Astrocyte (in vitro differentiated cells and primary cell): ENCODE results near the gene NACC1. TPM values are rescaled to one million over a fixed set of nuclear protein-coding genes. Genes with fewer than 3 reads are reported as not detected.
A peak's percentile ranks its signal among the peaks of the same experiment; 100 is the strongest.

Experiments
- DNase-seq: peaks from one replicate; pipeline ENCODE4 v3.0.0-alpha.2; 2010; ENCODE audit warnings: low read depth
- FAIRE-seq: peaks from 2 replicates; lab custom pipeline; 2011; peaks lifted over from hg19 to GRCh38; lab: Jason Lieb, UNC
- H2AFZ ChIP-seq: 2 replicates; pipeline ENCODE4 v1.6.0; 2012; ENCODE audit warnings: low read depth, low read length, inconsistent platforms
- H3K27ac ChIP-seq: 2 replicates; pipeline ENCODE4 v1.5.1; 2011; ENCODE audit warnings: low read depth, low read length, inconsistent platforms
- H3K27me3 ChIP-seq: 2 replicates; pipeline ENCODE4 v1.6.0; 2011; ENCODE audit warnings: low read length, inconsistent platforms; ENCODE audit not compliant: insufficient read depth
- H3K36me3 ChIP-seq: 2 replicates; pipeline ENCODE4 v1.5.1; 2011; ENCODE audit warnings: low read length, inconsistent platforms; ENCODE audit not compliant: insufficient read depth
- H3K4me1 ChIP-seq: 2 replicates; pipeline ENCODE4 v1.5.1; 2011; ENCODE audit warnings: low read length, inconsistent platforms; ENCODE audit not compliant: insufficient read depth
- H3K4me2 ChIP-seq: 2 replicates; pipeline ENCODE4 v1.6.0; 2012; ENCODE audit warnings: low read length, inconsistent platforms
- H3K4me3 ChIP-seq: 2 replicates; pipeline ENCODE4 v1.5.1; 2011; ENCODE audit warnings: low read depth, mild to moderate bottlenecking, low read length, inconsistent platforms; ENCODE audit not compliant: insufficient read depth
- H3K79me2 ChIP-seq: 2 replicates; pipeline ENCODE4 v1.6.0; 2012; ENCODE audit warnings: mild to moderate bottlenecking, low read length, inconsistent platforms; ENCODE audit not compliant: insufficient read depth
- H3K9ac ChIP-seq: 2 replicates; pipeline ENCODE4 v1.6.0; 2012; ENCODE audit warnings: mild to moderate bottlenecking, low read length, inconsistent platforms
- H3K9me3 ChIP-seq: 2 replicates; pipeline ENCODE4 v1.5.1; 2012; ENCODE audit warnings: low read depth, mild to moderate bottlenecking, low read length, inconsistent platforms; ENCODE audit not compliant: insufficient read depth
- H4K20me1 ChIP-seq: 2 replicates; pipeline ENCODE4 v1.6.0; 2012; ENCODE audit warnings: low read length, inconsistent platforms; ENCODE audit not compliant: insufficient read depth
- H3K27ac Mint-ChIP-seq: one replicate; pipeline ENCODE4 v1.8.0; 2021; ENCODE audit warnings: mild to moderate bottlenecking, mixed read lengths; ENCODE audit not compliant: unreplicated experiment
- H3K27me3 Mint-ChIP-seq: one replicate; pipeline ENCODE4 v1.8.0; 2021; ENCODE audit warnings: low read depth, mixed read lengths; ENCODE audit not compliant: unreplicated experiment
- H3K36me3 Mint-ChIP-seq: one replicate; pipeline ENCODE4 v1.8.0; 2021; ENCODE audit warnings: low read depth, mixed read lengths; ENCODE audit not compliant: unreplicated experiment
- H3K4me1 Mint-ChIP-seq: one replicate; pipeline ENCODE4 v1.8.0; 2021; ENCODE audit warnings: low read depth, mixed read lengths; ENCODE audit not compliant: unreplicated experiment
- H3K4me3 Mint-ChIP-seq: one replicate; pipeline ENCODE4 v1.8.0; 2021; ENCODE audit warnings: mild to moderate bottlenecking, moderate library complexity, mixed read lengths; ENCODE audit not compliant: unreplicated experiment
- H3K9me3 Mint-ChIP-seq: one replicate; pipeline ENCODE4 v1.8.0; 2021; ENCODE audit warnings: mild to moderate bottlenecking, mixed read lengths; ENCODE audit not compliant: unreplicated experiment
- CTCF ChIP-seq: IDR thresholded peaks from 2 replicates; pipeline ENCODE4 v1.5.1; 2011; ENCODE audit warnings: low read depth, mild to moderate bottlenecking, inconsistent platforms, low read length, moderate library complexity; ENCODE audit not compliant: insufficient read depth
- EZH2 ChIP-seq: IDR thresholded peaks from 2 replicates; pipeline ENCODE4 v1.6.1; 2012; ENCODE audit warnings: mild to moderate bottlenecking, low read length, inconsistent platforms; ENCODE audit not compliant: insufficient read depth
- total RNA-seq: library from RNA; stranded (reverse); gene quantifications from 2 replicates; pipeline ENCODE4 v1.2.1, GENCODE V29; 2021

NACC1 gene
- total RNA-seq, 1 donor from 2014 or later, result 104 TPM

DNA sequence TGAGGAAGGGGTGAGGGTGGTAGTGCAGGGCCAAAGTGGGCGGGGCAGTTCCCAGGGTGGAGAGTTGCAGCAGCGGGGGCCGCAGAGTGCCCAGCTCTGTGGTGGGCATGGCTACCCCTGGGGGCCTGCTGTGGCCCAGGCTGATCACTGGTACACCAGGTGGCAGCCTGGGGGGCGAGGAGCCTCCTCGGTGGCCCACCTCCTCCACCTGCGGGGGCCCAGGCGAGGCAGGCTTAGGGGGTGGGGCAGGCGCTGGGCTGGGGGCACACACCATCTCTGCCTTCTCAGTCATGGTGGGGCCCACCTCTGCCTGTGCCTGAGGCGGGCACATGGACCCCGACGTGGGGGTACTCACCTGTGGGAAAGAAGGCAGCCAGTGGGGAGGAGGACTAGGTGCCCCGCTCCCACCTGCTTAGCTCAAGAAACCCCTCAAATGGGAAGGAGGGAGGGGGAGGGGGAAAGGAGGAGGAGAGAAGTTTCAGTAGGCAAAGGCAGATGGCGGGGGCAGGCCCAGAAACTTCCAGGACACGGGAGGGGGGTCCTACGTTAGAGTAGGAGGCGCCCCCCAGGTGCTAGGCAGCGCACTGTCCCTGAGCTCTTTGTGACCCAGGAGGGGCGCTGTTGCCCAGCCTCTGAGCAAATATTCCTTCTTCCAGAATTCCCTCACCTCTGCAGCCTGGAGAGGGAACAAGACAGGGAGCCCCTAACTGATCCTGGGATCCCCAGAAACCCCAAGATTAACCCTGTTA lies 17.0 kb upstream of the NACC1 start:
- no peak overlapping the region for H2AFZ ChIP-seq
- H3K36me3 ChIP-seq, result no peaks in the 10 kb centered on the region
- no peak overlapping the region for H3K9ac ChIP-seq
- Mint-ChIP-seq H3K27me3 (peaks cover 27% of the 10 kb centered on the region), H3K9me3 (peaks cover 10% of the 10 kb centered on the region), H3K27ac (peak overlapping the region; percentile 53), H3K4me3 (no peak overlapping the region), H3K36me3 (peaks cover 7% of the 10 kb centered on the region), H3K4me1 (peaks cover 3% of the 10 kb centered on the region)
- no peak for FAIRE-seq
- no peak overlapping the region for H3K27ac ChIP-seq
- no peak overlapping the region for H3K4me2 ChIP-seq
- no peaks in the 10 kb centered on the region for H3K9me3 ChIP-seq
- TF ChIP-seq CTCF, result no peak
- no peak for TF ChIP-seq EZH2
- peaks cover 5% of the 10 kb centered on the region for H3K4me1 ChIP-seq
- peaks cover 6% of the 10 kb centered on the region for H4K20me1 ChIP-seq
- no peaks in the 10 kb centered on the region for H3K27me3 ChIP-seq
- DNase-seq, result no peak
- H3K79me2 ChIP-seq, result no peaks in the 10 kb centered on the region
- no peak overlapping the region for H3K4me3 ChIP-seq

- FAIRE-seq (no peak), DNase-seq (no peak)
- peaks cover 5% of the 10 kb centered on the region for H3K4me1 ChIP-seq
- peak overlapping the region; percentile 72 for H3K4me2 ChIP-seq
- Mint-ChIP-seq H3K36me3 (peaks cover 7% of the 10 kb centered on the region), H3K4me3 (no peak overlapping the region), H3K9me3 (peaks cover 10% of the 10 kb centered on the region), H3K27ac (peak overlapping the region; percentile 53), H3K27me3 (peaks cover 24% of the 10 kb centered on the region), H3K4me1 (peaks cover 3% of the 10 kb centered on the region)
- H3K79me2 ChIP-seq, result no peaks in the 10 kb centered on the region
- no peaks in the 10 kb centered on the region for H3K36me3 ChIP-seq
- H4K20me1 ChIP-seq, result peaks cover 6% of the 10 kb centered on the region
- no peak overlapping the region for H3K27ac ChIP-seq
- H3K9me3 ChIP-seq, result no peaks in the 10 kb centered on the region
- H3K4me3 ChIP-seq, result no peak overlapping the region
- no peaks in the 10 kb centered on the region for H3K27me3 ChIP-seq
- peak overlapping the region; percentile 35 for H3K9ac ChIP-seq
- no peak for TF ChIP-seq CTCF
- no peak for TF ChIP-seq EZH2
- H2AFZ ChIP-seq, result peak overlapping the region; percentile 47
These were observed 16.3 kb upstream of the NACC1 start for GRCh38 chr19:13101590-13102415.

- Mint-ChIP-seq H3K9me3 (peaks cover 10% of the 10 kb centered on the region), H3K27me3 (peaks cover 20% of the 10 kb centered on the region), H3K36me3 (peaks cover 8% of the 10 kb centered on the region), H3K27ac (no peak overlapping the region), H3K4me1 (peaks cover 3% of the 10 kb centered on the region), H3K4me3 (no peak overlapping the region)
- DNase-seq (no peak), FAIRE-seq (no peak)
- peaks cover 6% of the 10 kb centered on the region for H4K20me1 ChIP-seq
- H3K36me3 ChIP-seq, result no peaks in the 10 kb centered on the region
- H2AFZ ChIP-seq, result peak overlapping the region; percentile 47
- peak overlapping the region; percentile 35 for H3K9ac ChIP-seq
- H3K27ac ChIP-seq, result no peak overlapping the region
- H3K4me3 ChIP-seq, result no peak overlapping the region
- peak overlapping the region; percentile 72 for H3K4me2 ChIP-seq
- TF ChIP-seq EZH2, result no peak
- TF ChIP-seq CTCF, result no peak
- H3K9me3 ChIP-seq, result no peaks in the 10 kb centered on the region
- H3K27me3 ChIP-seq, result no peaks in the 10 kb centered on the region
- peaks cover 5% of the 10 kb centered on the region for H3K4me1 ChIP-seq
- no peaks in the 10 kb centered on the region for H3K79me2 ChIP-seq
These were observed 15.7 kb upstream of the NACC1 start for GRCh38 chr19:13102416-13102665.
